ENCODE measurements around the gene QRSL1.

DNA sequence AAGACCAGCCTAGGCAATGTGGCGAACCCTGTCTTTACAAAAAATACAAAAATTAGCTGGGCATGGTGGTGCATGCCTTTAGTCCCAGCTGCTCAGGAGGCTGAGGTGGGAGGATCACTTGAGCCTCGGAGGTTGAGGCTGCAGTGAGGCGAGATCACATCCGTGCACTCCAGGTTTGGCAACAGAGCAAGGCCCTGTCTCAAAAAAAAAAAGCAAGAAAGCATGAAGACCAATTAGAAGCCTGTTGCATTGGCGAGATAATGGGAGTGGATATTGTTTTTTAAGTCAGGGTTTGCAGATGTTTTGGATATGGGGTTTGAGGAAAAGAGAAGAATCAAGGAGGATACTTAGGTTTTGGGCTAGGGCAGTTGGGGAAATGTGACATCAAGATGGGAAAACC lies 5.2 kb downstream of the QRSL1 start:
- TF ChIP-seq SMC3 (IDR thresholded peaks at IDR 0.05; ENCODE audit: low read depth, low read length) (no peak), CTCF (conservative IDR thresholded peaks at IDR 0.05; ENCODE audit: low read depth, low read length) (no peak), BHLHE40 (IDR thresholded peaks at IDR 0.05; ENCODE audit: low read depth, low read length) (no peak), RAD21 (IDR thresholded peaks at IDR 0.05; ENCODE audit: low read length) (no peak), POLR2A (IDR thresholded peaks at IDR 0.05; ENCODE audit: low read depth, low read length) (no peak), MXI1 (IDR thresholded peaks at IDR 0.05; ENCODE audit: borderline replicate concordance, low read depth, low read length) (no peak), ELK1 (IDR thresholded peaks at IDR 0.05; ENCODE audit: borderline replicate concordance, low read depth, low read length) (no peak), CHD1 (IDR thresholded peaks at IDR 0.05; ENCODE audit: low read depth, low read length) (no peak), RCOR1 (IDR thresholded peaks at IDR 0.05; ENCODE audit: insufficient replicate concordance, low read length) (no peak), USF2 (IDR thresholded peaks at IDR 0.05; ENCODE audit: low read depth, low read length) (no peak), CEBPB (IDR thresholded peaks at IDR 0.05; ENCODE audit: low read depth, low read length) (no peak)

All from IMR-90 (cell line).